Measurements from ENCODE around the gene ZBTB43.

GRCh38 chr9:126885131-126885641, 80.3 kb downstream of the ZBTB43 start:
- TF ChIP-seq, protein P1, sequence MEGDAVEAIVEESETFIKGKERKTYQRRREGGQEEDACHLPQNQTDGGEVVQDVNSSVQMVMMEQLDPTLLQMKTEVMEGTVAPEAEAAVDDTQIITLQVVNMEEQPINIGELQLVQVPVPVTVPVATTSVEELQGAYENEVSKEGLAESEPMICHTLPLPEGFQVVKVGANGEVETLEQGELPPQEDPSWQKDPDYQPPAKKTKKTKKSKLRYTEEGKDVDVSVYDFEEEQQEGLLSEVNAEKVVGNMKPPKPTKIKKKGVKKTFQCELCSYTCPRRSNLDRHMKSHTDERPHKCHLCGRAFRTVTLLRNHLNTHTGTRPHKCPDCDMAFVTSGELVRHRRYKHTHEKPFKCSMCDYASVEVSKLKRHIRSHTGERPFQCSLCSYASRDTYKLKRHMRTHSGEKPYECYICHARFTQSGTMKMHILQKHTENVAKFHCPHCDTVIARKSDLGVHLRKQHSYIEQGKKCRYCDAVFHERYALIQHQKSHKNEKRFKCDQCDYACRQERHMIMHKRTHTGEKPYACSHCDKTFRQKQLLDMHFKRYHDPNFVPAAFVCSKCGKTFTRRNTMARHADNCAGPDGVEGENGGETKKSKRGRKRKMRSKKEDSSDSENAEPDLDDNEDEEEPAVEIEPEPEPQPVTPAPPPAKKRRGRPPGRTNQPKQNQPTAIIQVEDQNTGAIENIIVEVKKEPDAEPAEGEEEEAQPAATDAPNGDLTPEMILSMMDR (IDR thresholded peaks at IDR 0.05 in 2 of 3, conservative IDR thresholded peaks at IDR 0.05 in 1 of 3; ENCODE audit: control insufficient read depth in 2 of 3, extremely low read depth in 1 of 3, insufficient read depth in 1 of 3, low read depth in 3 of 3, low read length in 3 of 3) = no peak
- no peak for TF ChIP-seq EP300 (IDR thresholded peaks at IDR 0.05; ENCODE audit: borderline replicate concordance in 1 of 2, control insufficient read depth in 1 of 2, low read depth in 2 of 2, low read length in 2 of 2)
- TF ChIP-seq POLR2AphosphoS5 (IDR thresholded peaks at IDR 0.05; ENCODE audit: low read length) = no peak
- TF ChIP-seq, protein P2, sequence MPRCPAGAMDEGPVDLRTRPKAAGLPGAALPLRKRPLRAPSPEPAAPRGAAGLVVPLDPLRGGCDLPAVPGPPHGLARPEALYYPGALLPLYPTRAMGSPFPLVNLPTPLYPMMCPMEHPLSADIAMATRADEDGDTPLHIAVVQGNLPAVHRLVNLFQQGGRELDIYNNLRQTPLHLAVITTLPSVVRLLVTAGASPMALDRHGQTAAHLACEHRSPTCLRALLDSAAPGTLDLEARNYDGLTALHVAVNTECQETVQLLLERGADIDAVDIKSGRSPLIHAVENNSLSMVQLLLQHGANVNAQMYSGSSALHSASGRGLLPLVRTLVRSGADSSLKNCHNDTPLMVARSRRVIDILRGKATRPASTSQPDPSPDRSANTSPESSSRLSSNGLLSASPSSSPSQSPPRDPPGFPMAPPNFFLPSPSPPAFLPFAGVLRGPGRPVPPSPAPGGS (IDR thresholded peaks at IDR 0.05; ENCODE audit: borderline replicate concordance, insufficient read depth, low read depth, low read length, poor library complexity, severe bottlenecking) = no peak
- TF ChIP-seq DPF2 (IDR thresholded peaks at IDR 0.05) = no peak
- TF ChIP-seq CREB1 (IDR thresholded peaks at IDR 0.05; ENCODE audit: low read depth) = no peak
- no peak for TF ChIP-seq YY1 (IDR thresholded peaks at IDR 0.05; ENCODE audit: low read depth, low read length)
- no peak for TF ChIP-seq CREM (IDR thresholded peaks at IDR 0.05; ENCODE audit: low read depth)
- TF ChIP-seq GABPA (IDR thresholded peaks at IDR 0.05; ENCODE audit: low read depth) = no peak
- TF ChIP-seq POLR2A (IDR thresholded peaks at IDR 0.05; ENCODE audit: low read depth, low read length) = no peak
- no peak for TF ChIP-seq MTA3 (IDR thresholded peaks at IDR 0.05; ENCODE audit: borderline replicate concordance, low read length)
- TF ChIP-seq TBL1XR1 (IDR thresholded peaks at IDR 0.05; ENCODE audit: low read depth, low read length) = no peak
- TF ChIP-seq FOS (IDR thresholded peaks at IDR 0.05; ENCODE audit: borderline replicate concordance, extremely low read depth, insufficient read length) = no peak
